Panc1 (cell line): ENCODE data around the gene TNRC18. TPM values are rescaled to one million over a fixed set of nuclear protein-coding genes. Genes with fewer than 3 reads are reported as not detected.
A peak's percentile ranks its signal among the peaks of the same experiment; 100 is the strongest.

ENCODE experiments used
- ATAC-seq: fragments of 200-7000 bp; cut with Tn5 transposase; 2 replicates; pipeline ENCODE4 v1.9.1; 2020; ENCODE audit warnings: mild to moderate bottlenecking, moderate library complexity
- BruUV-seq: library from RNA; stranded (reverse); fragments of 400-500 nt; replicated peaks from 2 replicates; lab custom pipeline; 2021; lab: Mats Ljungman, UMichigan
- CTCF ChIA-PET: fragments of 300-600 bp; sonication (Branson Sonifier 250); formaldehyde crosslinking; loops from one replicate; lab custom pipeline; 2022; ENCODE audit warnings: antibody characterized with exemption; lab: Charles Lee
- POLR2A ChIA-PET: fragments of 300-600 bp; sonication (Branson Sonifier 250); formaldehyde crosslinking; loops from one replicate; lab custom pipeline; 2022; ENCODE audit warnings: antibody characterized with exemption; lab: Charles Lee
- DNase-seq: peaks from one replicate; pipeline ENCODE4 v3.0.0-alpha.2; 2010; ENCODE audit warnings: low read depth, low spot score
- H3K27ac ChIP-seq: 2 replicates; pipeline ENCODE4 v1.5.1; 2011; ENCODE audit warnings: mild to moderate bottlenecking, low read length, inconsistent platforms
- H3K27me3 ChIP-seq: fragments of 200-500 bp; sonication (Bioruptor generic); 2 replicates; pipeline ENCODE4 v1.6.0; 2014; ENCODE audit warnings: low read length, inconsistent platforms; ENCODE audit not compliant: control insufficient read depth, insufficient read depth
- H3K36me3 ChIP-seq: fragments of 200-500 bp; sonication (Bioruptor generic); 2 replicates; pipeline ENCODE4 v1.5.1; 2014; ENCODE audit warnings: inconsistent platforms, mild to moderate bottlenecking, low read length, moderate library complexity; ENCODE audit not compliant: control insufficient read depth, insufficient read depth
- H3K4me1 ChIP-seq: 2 replicates; pipeline ENCODE4 v1.5.1; 2011; ENCODE audit warnings: inconsistent platforms, mild to moderate bottlenecking, low read length, moderate library complexity; ENCODE audit not compliant: control insufficient read depth, insufficient read depth
- H3K4me3 ChIP-seq, 2 experiments: 2 replicates each; pipeline ENCODE4 v1.5.1; 2011 to 2012; ENCODE audit warnings: low read depth in 2 of 2, low read length in 2 of 2, mild to moderate bottlenecking in 2 of 2, inconsistent platforms in 1 of 2, moderate library complexity in 1 of 2
- H3K9me3 ChIP-seq: fragments of 200-500 bp; sonication (Bioruptor generic); 2 replicates; pipeline ENCODE4 v1.5.1; 2014; ENCODE audit warnings: low read depth, mild to moderate bottlenecking, inconsistent platforms, low read length, moderate library complexity; ENCODE audit not compliant: control insufficient read depth, insufficient read depth
- POLR2AphosphoS5 ChIP-seq: IDR thresholded peaks from 2 replicates; pipeline ENCODE4 v1.6.1; 2012; ENCODE audit warnings: mild to moderate bottlenecking, low read depth, low read length, moderate library complexity
- SIN3A ChIP-seq: IDR thresholded peaks from 2 replicates; pipeline ENCODE4 v1.6.1; 2012; ENCODE audit warnings: low read depth, mild to moderate bottlenecking, low read length, moderate library complexity, borderline replicate concordance; ENCODE audit not compliant: insufficient read depth
- TCF7L2 ChIP-seq: IDR thresholded peaks from 2 replicates; pipeline ENCODE4 v1.6.1; 2011; ENCODE audit warnings: mild to moderate bottlenecking, low read depth, low read length, inconsistent platforms
- in situ Hi-C: cut with HindIII; loops from 2 replicates; pipeline ENCODE4 v1.10.0; 2016; ENCODE audit warnings: low sequenced_read_pairs, low pct_unique_long_range_greater_than_20kb
- intact Hi-C: fragments of 100-400 bp; cut with micrococcal nuclease; formaldehyde crosslinking; loops from one replicate; pipeline ENCODE4 v1.10.0; 2022; ENCODE audit not compliant: unreplicated experiment
- total RNA-seq: library from RNA; stranded (reverse); gene quantifications from one replicate; pipeline ENCODE4 v1.2.1, GENCODE V29; 2021; ENCODE audit not compliant: unreplicated experiment
- TF ChIP-seq, protein P1 (sequence below), 2 experiments: IDR thresholded peaks; 2 replicates each; pipeline ENCODE4 v1.6.1; 2011 to 2012; ENCODE audit warnings: low read depth in 2 of 2, control low read depth in 1 of 2, low read length in 1 of 2, mild to moderate bottlenecking in 1 of 2, moderate library complexity in 1 of 2; ENCODE audit not compliant: insufficient read depth in 1 of 2
- TF ChIP-seq, protein P2 (sequence below): fragments of 450-650 bp; IDR thresholded peaks from 2 replicates; pipeline ENCODE4 v1.5.1; 2017; ENCODE audit warnings: mild to moderate bottlenecking

Gene TNRC18
- total RNA-seq, 1 experiment from 2014 or later: 148 TPM

DNA sequence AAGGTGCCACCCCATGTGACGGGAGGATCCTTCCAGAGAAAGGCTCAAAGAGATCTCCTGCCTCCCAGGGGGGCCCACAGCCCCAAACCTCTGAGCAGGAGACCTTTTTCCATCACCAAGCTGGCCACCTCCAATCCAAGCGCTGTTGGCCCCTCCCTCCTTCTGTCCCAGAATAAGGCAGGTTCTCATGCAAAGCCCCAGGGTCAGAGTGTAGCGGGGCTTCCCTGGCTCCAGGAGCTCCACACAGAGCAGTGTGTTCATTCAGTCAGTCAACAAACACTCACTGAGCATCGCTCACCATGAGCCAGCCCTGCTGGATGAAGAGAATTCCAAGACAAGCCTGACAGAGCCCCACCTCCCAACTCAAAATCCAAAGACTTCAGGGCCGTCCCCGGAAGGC lies 39.0 kb downstream of the TNRC18 start:
- H3K27ac ChIP-seq: no peak overlapping the region
- no peak for DNase-seq
- POLR2A ChIA-PET: interaction anchor here (2.5 kb wide), 1 partner anchor 12 kb away, joined by 12 read pairs; no protein-coding TSS in a partner anchor
- CTCF ChIA-PET: interaction anchor here (0.5 to 0.7 kb wide), 2 partner anchors 12 to 1248 kb away, joined by 3 to 11 read pairs; no protein-coding TSS in a partner anchor
- TF ChIP-seq, protein P1, sequence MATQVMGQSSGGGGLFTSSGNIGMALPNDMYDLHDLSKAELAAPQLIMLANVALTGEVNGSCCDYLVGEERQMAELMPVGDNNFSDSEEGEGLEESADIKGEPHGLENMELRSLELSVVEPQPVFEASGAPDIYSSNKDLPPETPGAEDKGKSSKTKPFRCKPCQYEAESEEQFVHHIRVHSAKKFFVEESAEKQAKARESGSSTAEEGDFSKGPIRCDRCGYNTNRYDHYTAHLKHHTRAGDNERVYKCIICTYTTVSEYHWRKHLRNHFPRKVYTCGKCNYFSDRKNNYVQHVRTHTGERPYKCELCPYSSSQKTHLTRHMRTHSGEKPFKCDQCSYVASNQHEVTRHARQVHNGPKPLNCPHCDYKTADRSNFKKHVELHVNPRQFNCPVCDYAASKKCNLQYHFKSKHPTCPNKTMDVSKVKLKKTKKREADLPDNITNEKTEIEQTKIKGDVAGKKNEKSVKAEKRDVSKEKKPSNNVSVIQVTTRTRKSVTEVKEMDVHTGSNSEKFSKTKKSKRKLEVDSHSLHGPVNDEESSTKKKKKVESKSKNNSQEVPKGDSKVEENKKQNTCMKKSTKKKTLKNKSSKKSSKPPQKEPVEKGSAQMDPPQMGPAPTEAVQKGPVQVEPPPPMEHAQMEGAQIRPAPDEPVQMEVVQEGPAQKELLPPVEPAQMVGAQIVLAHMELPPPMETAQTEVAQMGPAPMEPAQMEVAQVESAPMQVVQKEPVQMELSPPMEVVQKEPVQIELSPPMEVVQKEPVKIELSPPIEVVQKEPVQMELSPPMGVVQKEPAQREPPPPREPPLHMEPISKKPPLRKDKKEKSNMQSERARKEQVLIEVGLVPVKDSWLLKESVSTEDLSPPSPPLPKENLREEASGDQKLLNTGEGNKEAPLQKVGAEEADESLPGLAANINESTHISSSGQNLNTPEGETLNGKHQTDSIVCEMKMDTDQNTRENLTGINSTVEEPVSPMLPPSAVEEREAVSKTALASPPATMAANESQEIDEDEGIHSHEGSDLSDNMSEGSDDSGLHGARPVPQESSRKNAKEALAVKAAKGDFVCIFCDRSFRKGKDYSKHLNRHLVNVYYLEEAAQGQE (IDR thresholded peaks at IDR 0.05; ENCODE audit: insufficient read depth in 1 of 2, low read depth in 2 of 2, low read length in 1 of 2): no peak
- no peak for TF ChIP-seq TCF7L2
- no peak for TF ChIP-seq POLR2AphosphoS5
- no peak for ATAC-seq
- H3K9me3 ChIP-seq: no peaks in the 10 kb centered on the region
- H3K27me3 ChIP-seq: no peaks in the 10 kb centered on the region
- peaks cover 13% of the 10 kb centered on the region for H3K4me1 ChIP-seq
- BruUV-seq: no TSS peak
- peaks cover 4% of the 10 kb centered on the region; the same call in 1 of the 2 replicates for H3K36me3 ChIP-seq
- no peak overlapping the region for H3K4me3 ChIP-seq
- intact Hi-C loops (no loop called here), in situ Hi-C loops (no loop called here)

DNA sequence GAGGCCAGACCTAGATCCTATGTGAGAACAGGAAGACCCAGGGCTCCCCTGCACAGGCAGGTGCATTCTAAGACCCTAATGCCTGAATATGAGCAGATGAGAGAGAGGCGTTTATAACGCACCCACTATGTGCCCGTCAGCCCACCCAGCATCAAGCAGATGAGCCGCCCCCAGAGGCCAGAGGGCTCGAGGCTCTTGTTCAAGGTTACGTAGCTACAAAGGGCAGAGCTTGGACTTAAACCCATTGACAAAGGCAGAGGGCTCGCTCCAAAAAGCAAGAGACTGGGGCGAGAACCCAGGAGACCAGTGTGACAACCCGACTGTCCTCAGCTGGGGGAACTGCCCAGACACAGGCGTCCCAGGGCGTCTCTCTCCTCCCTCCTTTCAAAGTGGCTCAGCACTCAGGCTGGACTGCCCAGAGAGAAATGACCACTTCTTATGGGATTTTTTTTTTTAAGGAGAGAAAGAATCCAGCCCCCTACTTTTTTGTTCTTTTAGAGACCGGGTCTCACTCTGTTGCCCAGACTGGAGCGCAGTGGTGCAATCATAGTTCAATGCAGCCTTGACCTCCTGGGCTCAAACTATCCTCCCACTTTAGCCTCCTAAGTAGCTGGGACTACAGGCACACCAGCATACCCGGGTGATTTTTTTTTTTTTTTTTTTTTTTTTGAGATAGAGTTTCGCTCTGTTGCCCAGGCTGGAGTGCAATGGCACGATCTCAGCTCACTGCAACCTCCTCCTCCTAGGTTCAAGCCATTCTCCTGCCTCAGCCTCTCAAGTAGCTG lies 40.1 kb downstream of the TNRC18 start:
- H3K4me3 ChIP-seq: no peak overlapping the region
- H3K9me3 ChIP-seq: no peaks in the 10 kb centered on the region
- ChIA-PET CTCF (interaction anchor here (0.6 kb wide), 1 partner anchor 310 kb away, joined by 5 read pairs; no protein-coding TSS in a partner anchor), POLR2A (interaction anchor here (0.6 to 2.5 kb wide), 2 partner anchors 13 to 17 kb away, joined by 3 to 12 read pairs; no protein-coding TSS in a partner anchor)
- no peak for DNase-seq
- H3K4me1 ChIP-seq: peaks cover 13% of the 10 kb centered on the region
- H3K27ac ChIP-seq: no peak overlapping the region
- TF ChIP-seq TCF7L2: no peak
- TF ChIP-seq, protein P2, sequence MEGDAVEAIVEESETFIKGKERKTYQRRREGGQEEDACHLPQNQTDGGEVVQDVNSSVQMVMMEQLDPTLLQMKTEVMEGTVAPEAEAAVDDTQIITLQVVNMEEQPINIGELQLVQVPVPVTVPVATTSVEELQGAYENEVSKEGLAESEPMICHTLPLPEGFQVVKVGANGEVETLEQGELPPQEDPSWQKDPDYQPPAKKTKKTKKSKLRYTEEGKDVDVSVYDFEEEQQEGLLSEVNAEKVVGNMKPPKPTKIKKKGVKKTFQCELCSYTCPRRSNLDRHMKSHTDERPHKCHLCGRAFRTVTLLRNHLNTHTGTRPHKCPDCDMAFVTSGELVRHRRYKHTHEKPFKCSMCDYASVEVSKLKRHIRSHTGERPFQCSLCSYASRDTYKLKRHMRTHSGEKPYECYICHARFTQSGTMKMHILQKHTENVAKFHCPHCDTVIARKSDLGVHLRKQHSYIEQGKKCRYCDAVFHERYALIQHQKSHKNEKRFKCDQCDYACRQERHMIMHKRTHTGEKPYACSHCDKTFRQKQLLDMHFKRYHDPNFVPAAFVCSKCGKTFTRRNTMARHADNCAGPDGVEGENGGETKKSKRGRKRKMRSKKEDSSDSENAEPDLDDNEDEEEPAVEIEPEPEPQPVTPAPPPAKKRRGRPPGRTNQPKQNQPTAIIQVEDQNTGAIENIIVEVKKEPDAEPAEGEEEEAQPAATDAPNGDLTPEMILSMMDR: no peak
- no peak for TF ChIP-seq SIN3A
- no peak for TF ChIP-seq POLR2AphosphoS5
- TF ChIP-seq, protein P1 (IDR thresholded peaks at IDR 0.05; ENCODE audit: insufficient read depth in 1 of 2, low read depth in 2 of 2, low read length in 1 of 2): no peak
- H3K27me3 ChIP-seq: no peaks in the 10 kb centered on the region
- ATAC-seq: no peak
- peaks cover 4% of the 10 kb centered on the region; the same call in 1 of the 2 replicates for H3K36me3 ChIP-seq
- TSS peak; percentile 54 for BruUV-seq
- in situ Hi-C loops (no loop called here), intact Hi-C loops (no loop called here)
